Endothelial cell of umbilical vein (primary cell): ENCODE results near the gene KSR1. TPM values are rescaled to one million over a fixed set of nuclear protein-coding genes. Genes with fewer than 3 reads are reported as not detected.

ENCODE experiments used
- BruUV-seq: library from RNA; stranded (reverse); fragments of 400-500 nt; replicated peaks from 2 replicates; lab custom pipeline; 2021; lab: Mats Ljungman, UMichigan
- CTCF ChIA-PET: fragments of 300-600, 350-600 bp; sonication (Branson Sonifier 250); formaldehyde crosslinking; loops from one replicate; lab custom pipeline; 2021; ENCODE audit warnings: antibody characterized with exemption, inconsistent platforms; lab: Charles Lee
- POLR2A ChIA-PET: fragments of 300-600, 350-600 bp; sonication (Branson Sonifier 250); formaldehyde crosslinking; loops from one replicate; lab custom pipeline; 2021; ENCODE audit warnings: antibody characterized with exemption, inconsistent platforms; lab: Charles Lee
- DNase-seq: peaks from one replicate; pipeline ENCODE4 v3.0.0-alpha.2; 2011; ENCODE audit warnings: low read depth, low spot score
- FAIRE-seq: peaks from 2 replicates; lab custom pipeline; 2011; peaks lifted over from hg19 to GRCh38; lab: Jason Lieb, UNC
- H2AFZ ChIP-seq: 2 replicates; pipeline ENCODE4 v1.6.0; 2012; ENCODE audit warnings: low read depth, low read length, control low read depth, inconsistent platforms
- H3K27ac ChIP-seq: 2 replicates; pipeline ENCODE4 v1.5.1; 2011; ENCODE audit warnings: low read depth, mild to moderate bottlenecking, control low read depth, low read length, moderate library complexity; ENCODE audit not compliant: insufficient read depth
- H3K27me3 ChIP-seq, 2 experiments: 2 replicates each; pipeline versions ENCODE4 v1.6.0 to v1.6.1; 2011; ENCODE audit warnings: low read length in 2 of 2, mixed read lengths in 1 of 2; ENCODE audit not compliant: control insufficient read depth in 2 of 2, insufficient read depth in 2 of 2
- H3K36me3 ChIP-seq, 2 experiments: 2 replicates in 1 of 2; 3 replicates in 1 of 2; pipeline ENCODE4 v1.5.1; 2011; ENCODE audit warnings: low read length in 2 of 2, mild to moderate bottlenecking in 1 of 2, moderate library complexity in 1 of 2; ENCODE audit not compliant: control insufficient read depth in 2 of 2, insufficient read depth in 2 of 2; ENCODE audit errors: extremely low read depth in 1 of 2
- H3K4me1 ChIP-seq: 3 replicates; pipeline ENCODE4 v1.5.1; 2011; ENCODE audit warnings: mild to moderate bottlenecking, low read length; ENCODE audit not compliant: control insufficient read depth, insufficient read depth; ENCODE audit errors: extremely low read depth
- H3K4me2 ChIP-seq: 2 replicates; pipeline ENCODE4 v1.6.1; 2011; ENCODE audit warnings: low read length, control low read depth, mixed read lengths; ENCODE audit not compliant: insufficient read depth
- H3K4me3 ChIP-seq, 3 experiments: fragments of 200-600 bp in 1 of 3; sonication (generic), shearing (Covaris generic) in 1 of 3; replicated peaks in 1 of 3; 2 replicates each; pipeline ENCODE4 v1.5.1; 2011 to 2016; ENCODE audit warnings: control low read depth in 3 of 3, low read length in 3 of 3, mild to moderate bottlenecking in 2 of 3, inconsistent platforms in 1 of 3, low read depth in 1 of 3, moderate library complexity in 1 of 3; ENCODE audit not compliant: insufficient read depth in 1 of 3
- H3K79me2 ChIP-seq: 2 replicates; pipeline ENCODE4 v1.6.0; 2012; ENCODE audit warnings: low read length, inconsistent platforms; ENCODE audit not compliant: control insufficient read depth, insufficient read depth
- H3K9ac ChIP-seq: replicated peaks from 2 replicates; pipeline ENCODE3; 2011; ENCODE audit warnings: low read length, control low read depth; ENCODE audit not compliant: insufficient read depth; ENCODE audit errors: extremely low read depth
- H3K9me1 ChIP-seq: replicated peaks from 3 replicates; pipeline ENCODE4 v1.6.0; 2011; ENCODE audit warnings: mild to moderate bottlenecking, low read length; ENCODE audit not compliant: control insufficient read depth, insufficient read depth; ENCODE audit errors: extremely low read depth
- H3K9me3 ChIP-seq: replicated peaks from 2 replicates; pipeline ENCODE4 v1.5.1; 2012; ENCODE audit warnings: low read length, inconsistent platforms; ENCODE audit not compliant: control insufficient read depth, insufficient read depth
- H4K20me1 ChIP-seq: replicated peaks from 2 replicates; pipeline ENCODE3; 2011; ENCODE audit warnings: mild to moderate bottlenecking, low read length; ENCODE audit not compliant: control insufficient read depth, insufficient read depth; ENCODE audit errors: extremely low read depth
- CTCF ChIP-seq, 2 donors: IDR thresholded peaks; 1 replicate in 1 of 2; 2 replicates in 1 of 2; pipeline ENCODE4 v1.5.1; 2011; ENCODE audit warnings: low read length in 2 of 2, mild to moderate bottlenecking in 2 of 2, moderate library complexity in 2 of 2, control low read depth in 1 of 2, inconsistent platforms in 1 of 2, low read depth in 1 of 2; ENCODE audit not compliant: insufficient read depth in 1 of 2; ENCODE audit errors: extremely low read depth in 1 of 2
- EZH2 ChIP-seq: IDR thresholded peaks from 2 replicates; pipeline ENCODE4 v1.6.1; 2012; ENCODE audit warnings: borderline replicate concordance, low read depth, mild to moderate bottlenecking, moderate library complexity, low read length, inconsistent platforms; ENCODE audit not compliant: severe bottlenecking
- FOS ChIP-seq: IDR thresholded peaks from 2 replicates; pipeline ENCODE4 v1.6.1; 2011; ENCODE audit warnings: mild to moderate bottlenecking, low read length, moderate library complexity, borderline replicate concordance; ENCODE audit not compliant: insufficient read depth
- GATA2 ChIP-seq: IDR thresholded peaks from 2 replicates; pipeline ENCODE4 v1.7.0; 2011; ENCODE audit warnings: low read depth, mild to moderate bottlenecking, moderate library complexity, mixed read lengths, low read length; ENCODE audit not compliant: insufficient read length, insufficient read depth
- JUN ChIP-seq: IDR thresholded peaks from 2 replicates; pipeline ENCODE4 v1.6.1; 2011; ENCODE audit warnings: borderline replicate concordance, low read depth; ENCODE audit not compliant: insufficient read length, insufficient read depth
- MAX ChIP-seq: IDR thresholded peaks from 2 replicates; pipeline ENCODE4 v1.6.1; 2011; ENCODE audit not compliant: insufficient read depth, insufficient read length
- MYC ChIP-seq: IDR thresholded peaks from one replicate; pipeline ENCODE4 v1.6.1; 2011; ENCODE audit warnings: mild to moderate bottlenecking, low read depth, low read length
- POLR2A ChIP-seq: IDR thresholded peaks from 2 replicates; pipeline ENCODE4 v1.6.1; 2012; ENCODE audit warnings: low read depth, mild to moderate bottlenecking, control low read depth, low read length
- POLR2AphosphoS5 ChIP-seq: IDR thresholded peaks from 2 replicates; pipeline ENCODE4 v1.6.1; 2012; ENCODE audit warnings: low read depth, mild to moderate bottlenecking, control low read depth, low read length, moderate library complexity; ENCODE audit not compliant: insufficient read depth
- dilution Hi-C: fragments of 300-500 bp; cut with MboI; formaldehyde crosslinking; loops from one replicate; pipeline ENCODE4 v1.15.0; 2019; ENCODE audit warnings: low sequenced_read_pairs; ENCODE audit not compliant: extremely low pct_ligation_motif_present
- intact Hi-C: fragments of 100-400 bp; cut with micrococcal nuclease; formaldehyde crosslinking; loops from one replicate; pipeline ENCODE4 v1.10.0; 2022
- polyA plus RNA-seq, 4 experiments: library from polyadenylated mRNA; depleted of rRNA in 3 of 4; stranded (reverse) in 3 of 4; unstranded in 1 of 4; fragments of >200 nt; gene quantifications; 2 replicates each; pipeline versions ENCODE4 v1.2.1 to v1.2.3, GENCODE V29; 2011 to 2012; ENCODE audit warnings: missing spikeins in 1 of 4
- total RNA-seq: library from RNA; stranded (reverse); gene quantifications from 2 replicates; pipeline ENCODE4 v1.2.3, GENCODE V29; 2021

The KSR1 gene
- total and polyA plus RNA-seq, 2 donors (not counting 3 experiments of a cell fraction or from before 2014, with no cell fraction given) = 35.4 to 80.2 TPM

GRCh38 chr17:27564463-27564862 is 108.2 kb downstream of the KSR1 start:
- CTCF ChIA-PET = interaction anchor here (1.0 to 4.2 kb wide), 5 partner anchors 11 to 328 kb away, joined by 3 to 20 read pairs (median 4); partner anchors contain the start of gene KSR1
- dilution Hi-C loops (loop anchor here (25.0 kb wide), 1 partner anchor 127 kb away; no protein-coding TSS in a partner anchor), intact Hi-C loops (no loop called here)
- DNase-seq (no peak), FAIRE-seq (peak; percentile 59)
- POLR2A ChIA-PET = no interaction called here
- Histone ChIP-seq H3K27ac (peak overlapping the region; percentile 32), H3K4me2 (no peak overlapping the region), H2AFZ (no peak overlapping the region), H3K79me2 (peaks cover 69% of the 10 kb centered on the region), H3K4me1 (peaks cover 70% of the 10 kb centered on the region), H3K9me3 (no peaks in the 10 kb centered on the region), H3K9me1 (no peaks in the 10 kb centered on the region), H3K36me3 (peaks cover 0 to 2% of the 10 kb centered on the region in 2 experiments), H3K9ac (no peak overlapping the region), H3K4me3 (no peak overlapping the region), H3K27me3 (no peaks in the 10 kb centered on the region), H4K20me1 (no peaks in the 10 kb centered on the region)
- BruUV-seq = no TSS peak
- no peak for TF ChIP-seq MYC
- no peak for TF ChIP-seq EZH2
- TF ChIP-seq POLR2A = no peak
- TF ChIP-seq FOS = no peak
- no peak for TF ChIP-seq POLR2AphosphoS5
- no peak for TF ChIP-seq JUN
- no peak for TF ChIP-seq CTCF (IDR thresholded peaks at IDR 0.05; ENCODE audit: extremely low read depth in 1 of 2, insufficient read depth in 1 of 2, low read depth in 1 of 2, low read length in 2 of 2)
- no peak for TF ChIP-seq MAX
- no peak for TF ChIP-seq GATA2
